Nephron progenitor cell (in vitro differentiated cells): ENCODE results near the gene RTCB.

Source experiments
- DNase-seq: peaks from one replicate; pipeline ENCODE4 v3.0.0; 2021
- H3K27ac Mint-ChIP-seq: 2 replicates; pipeline ENCODE4 v1.8.0; 2021; ENCODE audit warnings: mild to moderate bottlenecking, moderate library complexity, mixed read lengths
- H3K27me3 Mint-ChIP-seq: 2 replicates; pipeline ENCODE4 v1.8.0; 2021; ENCODE audit warnings: mild to moderate bottlenecking, low read depth, mixed read lengths; ENCODE audit not compliant: poor library complexity
- H3K36me3 Mint-ChIP-seq: 2 replicates; pipeline ENCODE4 v1.8.0; 2021; ENCODE audit warnings: low read depth, mixed read lengths
- H3K4me1 Mint-ChIP-seq: 2 replicates; pipeline ENCODE4 v1.8.0; 2021; ENCODE audit warnings: mixed read lengths
- H3K4me3 Mint-ChIP-seq: 2 replicates; pipeline ENCODE4 v1.8.0; 2021; ENCODE audit warnings: mild to moderate bottlenecking, moderate library complexity, mixed read lengths
- H3K9me3 Mint-ChIP-seq: 2 replicates; pipeline ENCODE4 v1.8.0; 2021; ENCODE audit warnings: mild to moderate bottlenecking, moderate library complexity, mixed read lengths
- CTCF ChIP-seq: fragments of 200-600 bp; sonication (generic); IDR thresholded peaks from 2 replicates; pipeline ENCODE4 v1.5.0; 2021; ENCODE audit warnings: antibody characterized with exemption

The RTCB gene

GRCh38 chr22:32426881-32427280, 14.8 kb upstream of the RTCB start:
- Mint-ChIP-seq H3K36me3 (no peaks in the 10 kb centered on the region), H3K4me3 (no peak overlapping the region), H3K27ac (no peak overlapping the region), H3K4me1 (no peaks in the 10 kb centered on the region), H3K9me3 (no peaks in the 10 kb centered on the region), H3K27me3 (peaks cover 66% of the 10 kb centered on the region)
- DNase-seq = no peak
- TF ChIP-seq CTCF = no peak

DNA sequence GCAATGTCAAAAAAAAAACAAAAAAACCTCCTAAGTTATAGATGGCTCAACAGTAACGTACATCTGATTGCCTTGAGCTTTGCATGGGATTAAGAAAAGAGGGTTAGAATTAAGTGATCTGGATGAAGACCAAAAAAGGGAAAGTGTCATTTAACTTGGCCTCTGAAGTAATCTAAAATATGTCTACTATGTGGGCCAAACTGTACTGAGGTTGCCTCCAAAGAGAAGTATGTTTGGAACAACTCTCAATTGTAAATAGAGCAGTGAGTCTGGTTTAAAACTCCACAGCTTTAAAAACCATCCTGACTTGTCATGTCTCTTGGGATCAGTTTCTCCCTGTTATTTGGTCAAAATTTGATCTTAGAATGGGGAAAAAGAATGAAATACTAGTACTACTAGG, 11.6 kb upstream of the RTCB start:
- no peaks in the 10 kb centered on the region for H3K4me1 Mint-ChIP-seq
- no peak overlapping the region for H3K4me3 Mint-ChIP-seq
- H3K27me3 Mint-ChIP-seq = peaks cover 84% of the 10 kb centered on the region
- no peak for TF ChIP-seq CTCF
- no peak overlapping the region for H3K27ac Mint-ChIP-seq
- DNase-seq = no peak
- no peaks in the 10 kb centered on the region for H3K9me3 Mint-ChIP-seq
- no peaks in the 10 kb centered on the region for H3K36me3 Mint-ChIP-seq

DNA sequence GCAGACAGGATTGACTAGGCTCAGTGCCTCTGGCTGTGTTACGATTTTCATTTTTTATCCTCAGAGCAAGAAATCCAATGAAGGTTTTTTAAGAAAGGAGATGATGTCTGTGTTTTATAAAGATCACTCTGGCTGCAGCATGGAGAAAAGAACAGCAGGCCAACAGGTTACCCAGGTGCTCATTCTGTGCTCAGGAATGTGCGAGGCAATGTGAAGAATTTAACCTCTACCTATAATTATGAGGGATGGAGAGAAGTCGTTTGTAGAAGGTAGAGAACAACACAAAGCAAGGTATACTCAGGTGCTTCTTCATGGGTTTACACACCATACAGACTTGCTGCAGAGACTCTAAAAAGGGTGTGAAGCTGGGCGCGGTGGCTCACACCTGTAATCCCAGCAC, 10.0 kb upstream of the RTCB start:
- no peak overlapping the region for H3K4me3 Mint-ChIP-seq
- TF ChIP-seq CTCF = no peak
- H3K27me3 Mint-ChIP-seq = peaks cover 91% of the 10 kb centered on the region
- no peaks in the 10 kb centered on the region for H3K9me3 Mint-ChIP-seq
- no peaks in the 10 kb centered on the region for H3K36me3 Mint-ChIP-seq
- H3K4me1 Mint-ChIP-seq = no peaks in the 10 kb centered on the region
- DNase-seq = no peak
- no peak overlapping the region for H3K27ac Mint-ChIP-seq

GRCh38 chr22:32421484-32421883, 9.4 kb upstream of the RTCB start:
- DNase-seq = no peak
- TF ChIP-seq CTCF = no peak
- H3K4me1 Mint-ChIP-seq = no peaks in the 10 kb centered on the region
- H3K9me3 Mint-ChIP-seq = no peaks in the 10 kb centered on the region
- no peaks in the 10 kb centered on the region for H3K36me3 Mint-ChIP-seq
- H3K27me3 Mint-ChIP-seq = peaks cover 91% of the 10 kb centered on the region
- H3K27ac Mint-ChIP-seq = no peak overlapping the region
- H3K4me3 Mint-ChIP-seq = no peak overlapping the region

- H3K9me3 Mint-ChIP-seq = no peaks in the 10 kb centered on the region
- no peak for TF ChIP-seq CTCF
- no peaks in the 10 kb centered on the region for H3K36me3 Mint-ChIP-seq
- no peak overlapping the region for H3K27ac Mint-ChIP-seq
- no peak for DNase-seq
- H3K4me1 Mint-ChIP-seq = peaks cover under 1% of the 10 kb centered on the region
- no peak overlapping the region for H3K4me3 Mint-ChIP-seq
- peaks cover 87% of the 10 kb centered on the region for H3K27me3 Mint-ChIP-seq
These were observed 5.9 kb upstream of the RTCB start for GRCh38 chr22:32417906-32418305.

DNA sequence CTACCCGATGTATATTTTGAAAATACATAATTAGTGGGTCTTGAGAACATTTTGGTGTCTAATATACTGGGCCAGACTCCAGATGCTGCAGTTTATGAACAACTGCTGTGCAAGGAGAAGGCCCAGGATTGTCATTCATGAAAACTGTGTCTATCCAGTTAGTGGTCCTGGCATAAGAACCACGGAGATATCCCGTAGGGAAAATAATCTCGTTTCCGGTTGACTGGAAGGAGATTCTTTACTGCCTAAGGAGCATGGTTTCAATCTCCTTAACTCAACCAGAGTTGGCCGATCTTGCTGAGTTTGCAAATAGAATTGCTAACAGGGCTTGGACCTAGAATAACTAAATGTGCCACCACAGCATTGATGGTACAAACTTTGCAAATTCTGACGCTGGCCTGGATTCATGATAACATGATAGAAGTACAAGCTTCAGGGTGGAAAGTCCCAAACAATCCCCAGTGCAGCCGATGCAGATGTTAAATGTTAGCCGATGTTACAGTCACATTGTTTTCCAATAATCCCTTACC, 4.6 kb upstream of the RTCB start:
- Mint-ChIP-seq H3K4me3 (no peak overlapping the region), H3K9me3 (no peaks in the 10 kb centered on the region), H3K36me3 (no peaks in the 10 kb centered on the region), H3K27ac (no peak overlapping the region), H3K4me1 (peaks cover 9% of the 10 kb centered on the region), H3K27me3 (peaks cover 77% of the 10 kb centered on the region)
- no peak for TF ChIP-seq CTCF
- no peak for DNase-seq
